Medulla oblongata (tissue), 1 donor: ENCODE measurements around the gene KIRREL3.

Experiments used
- DNase-seq: peaks from one replicate; pipeline ENCODE4 v3.0.0-alpha.2; 2015; ENCODE audit errors: extremely low spot score

The KIRREL3 gene

GRCh38 chr11:126871792-126872191, 128.8 kb downstream of the KIRREL3 start:
- no peak for DNase-seq

GRCh38 chr11:126870021-126870420, 130.5 kb downstream of the KIRREL3 start:
- DNase-seq, result no peak

- DNase-seq, result no peak
Observed at GRCh38 chr11:126868741-126869140, 131.8 kb downstream of the KIRREL3 start.

- no peak for DNase-seq
Observed at GRCh38 chr11:126864934-126865333, 135.6 kb downstream of the KIRREL3 start.

- no peak for DNase-seq
Observed at GRCh38 chr11:126863294-126863997, 137.1 kb downstream of the KIRREL3 start.

GRCh38 chr11:126862664-126863243, 137.8 kb downstream of the KIRREL3 start:
- no peak for DNase-seq

- DNase-seq, result no peak
Observed at GRCh38 chr11:126861796-126862459, 138.6 kb downstream of the KIRREL3 start.

GRCh38 chr11:126857860-126858808, 142.4 kb downstream of the KIRREL3 start:
- no peak for DNase-seq

- no peak for DNase-seq
Observed at GRCh38 chr11:126855536-126855935, 145.0 kb downstream of the KIRREL3 start.

- no peak for DNase-seq
Observed at GRCh38 chr11:126853732-126854131, 146.8 kb downstream of the KIRREL3 start.

- no peak for DNase-seq
Observed at GRCh38 chr11:126844789-126845188, 155.8 kb downstream of the KIRREL3 start.

- no peak for DNase-seq
Observed at GRCh38 chr11:126843096-126843495, 157.5 kb downstream of the KIRREL3 start.

GRCh38 chr11:126841999-126842398, 158.6 kb downstream of the KIRREL3 start:
- no peak for DNase-seq

- no peak for DNase-seq
Observed at GRCh38 chr11:126840975-126841374, 159.6 kb downstream of the KIRREL3 start.

- no peak for DNase-seq
Observed at GRCh38 chr11:126840201-126840886, 160.2 kb downstream of the KIRREL3 start.

- DNase-seq, result peak; percentile 77
Observed at GRCh38 chr11:126839496-126839895, 161.1 kb downstream of the KIRREL3 start.

- DNase-seq, result no peak
Observed at GRCh38 chr11:126838779-126839178, 161.8 kb downstream of the KIRREL3 start.

- no peak for DNase-seq
Observed at GRCh38 chr11:126837581-126837980, 163.0 kb downstream of the KIRREL3 start.

- DNase-seq, result peak; percentile 16
Observed at GRCh38 chr11:126834573-126834972, 166.0 kb downstream of the KIRREL3 start.

- DNase-seq, result no peak
Observed at GRCh38 chr11:126834149-126834548, 166.4 kb downstream of the KIRREL3 start.

- no peak for DNase-seq
Observed at GRCh38 chr11:126833065-126833464, 167.5 kb downstream of the KIRREL3 start.
